BJ (cell line): ENCODE measurements around the gene PROX1. TPM values are rescaled to one million over a fixed set of nuclear protein-coding genes. Genes with fewer than 3 reads are reported as not detected.

Experiments used
- CTCF ChIA-PET: fragments of 350-600 bp; formaldehyde crosslinking; extraction: SDS; loops from one replicate; lab custom pipeline; 2021; ENCODE audit warnings: antibody characterized with exemption, inconsistent platforms; lab: Yijun Ruan, JAX
- POLR2A ChIA-PET: fragments of 300-600 bp; sonication (Branson Sonifier 250); formaldehyde crosslinking; extraction: SDS; loops from one replicate; lab custom pipeline; 2021; ENCODE audit warnings: antibody characterized with exemption; lab: Charles Lee
- DNase-seq: peaks from one replicate; pipeline ENCODE4 v3.0.0-alpha.2; 2011; ENCODE audit warnings: low read depth
- H3K27me3 ChIP-seq: 2 replicates; pipeline ENCODE4 v1.6.0; 2011; ENCODE audit warnings: low read length; ENCODE audit not compliant: control insufficient read depth, insufficient read depth
- H3K36me3 ChIP-seq: 2 replicates; pipeline ENCODE4 v1.5.1; 2011; ENCODE audit warnings: low read length; ENCODE audit not compliant: control insufficient read depth, insufficient read depth
- H3K4me3 ChIP-seq: 2 replicates; pipeline ENCODE4 v1.5.1; 2011; ENCODE audit warnings: low read depth, mild to moderate bottlenecking, control low read depth, low read length
- CTCF ChIP-seq: IDR thresholded peaks from 2 replicates; pipeline ENCODE4 v1.5.1; 2011; ENCODE audit warnings: low read depth, mild to moderate bottlenecking, control low read depth, inconsistent platforms, low read length, moderate library complexity; ENCODE audit not compliant: insufficient read depth
- polyA plus RNA-seq: library from polyadenylated mRNA; depleted of rRNA; stranded (reverse); fragments of >200 nt; gene quantifications from 2 replicates; pipeline ENCODE4 v1.2.3, GENCODE V29; 2011

Gene PROX1
- polyA plus RNA-seq, 1 experiment: 0.11 TPM

- CTCF ChIA-PET: no interaction called here
- H3K4me3 ChIP-seq: no peak overlapping the region
- no peak for DNase-seq
- POLR2A ChIA-PET: no interaction called here
- H3K36me3 ChIP-seq: no peaks in the 10 kb centered on the region
- H3K27me3 ChIP-seq: no peaks in the 10 kb centered on the region
- no peak for TF ChIP-seq CTCF
Observed at GRCh38 chr1:213998785-213999184, 11.0 kb downstream of the PROX1 start.

GRCh38 chr1:213999732-214000131 lies 12.0 kb downstream of the PROX1 start:
- no peaks in the 10 kb centered on the region for H3K36me3 ChIP-seq
- H3K27me3 ChIP-seq: no peaks in the 10 kb centered on the region
- no peak for DNase-seq
- ChIA-PET POLR2A (no interaction called here), CTCF (no interaction called here)
- TF ChIP-seq CTCF: no peak
- no peak overlapping the region for H3K4me3 ChIP-seq

GRCh38 chr1:214002060-214002459 lies 14.3 kb downstream of the PROX1 start:
- H3K27me3 ChIP-seq: no peaks in the 10 kb centered on the region
- TF ChIP-seq CTCF: no peak
- H3K36me3 ChIP-seq: no peaks in the 10 kb centered on the region
- no peak for DNase-seq
- no peak overlapping the region for H3K4me3 ChIP-seq
- POLR2A ChIA-PET: no interaction called here
- CTCF ChIA-PET: no interaction called here

- ChIA-PET POLR2A (no interaction called here), CTCF (no interaction called here)
- DNase-seq: no peak
Observed at GRCh38 chr1:214002472-214002871, 14.7 kb downstream of the PROX1 start.

GRCh38 chr1:214003233-214003632 lies 15.5 kb downstream of the PROX1 start:
- ChIA-PET POLR2A (no interaction called here), CTCF (no interaction called here)
- DNase-seq: no peak
- H3K4me3 ChIP-seq: no peak overlapping the region
- TF ChIP-seq CTCF: no peak
- no peaks in the 10 kb centered on the region for H3K27me3 ChIP-seq
- no peaks in the 10 kb centered on the region for H3K36me3 ChIP-seq

More at GRCh38 chr1:214002472-214002871, 14.7 kb downstream of the PROX1 start:
- Histone ChIP-seq H3K27me3 (no peaks in the 10 kb centered on the region), H3K4me3 (no peak overlapping the region), H3K36me3 (no peaks in the 10 kb centered on the region)
- TF ChIP-seq CTCF: no peak
